NCI-H82 treated with DMSO at 0.1 percent for 48 hours (cell line): ENCODE measurements around the gene SH3BP2.

ENCODE experiments used
- DNase-seq: peaks from one replicate; lab custom pipeline; 2025; ENCODE audit not compliant: unreplicated experiment; lab: John Stamatoyannopoulos, UW

Gene SH3BP2

DNA sequence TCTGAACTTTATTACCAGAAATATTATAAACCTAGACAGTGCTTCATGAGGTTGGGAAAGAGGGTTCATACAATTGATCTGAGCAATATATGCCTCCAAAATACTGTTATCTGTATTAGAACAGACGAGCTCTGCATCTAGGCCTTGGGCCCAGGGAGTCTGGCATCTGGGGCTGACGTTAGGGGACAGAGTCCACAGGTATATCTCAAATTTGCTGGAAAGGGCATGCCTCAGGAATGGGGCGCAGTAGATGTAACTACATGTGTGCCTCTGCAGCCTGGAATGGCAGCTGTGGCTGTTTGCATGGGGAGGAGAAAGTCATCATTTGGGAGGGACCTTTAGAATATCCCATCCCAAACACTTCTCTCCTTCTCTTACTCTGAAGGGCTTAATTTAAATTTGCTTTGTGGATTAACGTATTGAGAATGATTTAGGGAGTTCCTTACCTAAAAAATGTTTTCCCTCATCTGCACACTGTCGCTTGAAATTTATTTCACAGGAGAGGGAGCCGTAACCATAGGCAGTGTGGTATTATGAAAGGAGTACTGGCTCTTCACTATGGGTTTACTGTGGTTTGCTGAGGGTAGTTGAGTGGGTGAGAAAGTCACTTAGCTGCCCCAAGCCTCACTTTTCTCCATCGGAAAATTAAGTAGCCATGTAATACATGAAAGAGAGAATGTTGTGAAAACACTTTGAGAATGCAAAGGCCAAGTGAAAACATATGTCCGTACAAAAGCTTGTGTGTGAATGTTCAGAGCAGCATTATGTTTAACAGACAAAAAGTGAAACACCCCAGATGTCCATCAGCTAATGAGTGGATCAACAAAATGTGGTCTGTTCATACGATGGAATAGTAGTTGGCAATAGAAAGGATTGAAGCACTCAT lies 56.6 kb downstream of the SH3BP2 start:
- DNase-seq = no peak

GRCh38 chr4:2850966-2851798 lies 58.3 kb downstream of the SH3BP2 start:
- no peak for DNase-seq

- DNase-seq = no peak
Measured at GRCh38 chr4:2852481-2852921, 59.6 kb downstream of the SH3BP2 start.

DNA sequence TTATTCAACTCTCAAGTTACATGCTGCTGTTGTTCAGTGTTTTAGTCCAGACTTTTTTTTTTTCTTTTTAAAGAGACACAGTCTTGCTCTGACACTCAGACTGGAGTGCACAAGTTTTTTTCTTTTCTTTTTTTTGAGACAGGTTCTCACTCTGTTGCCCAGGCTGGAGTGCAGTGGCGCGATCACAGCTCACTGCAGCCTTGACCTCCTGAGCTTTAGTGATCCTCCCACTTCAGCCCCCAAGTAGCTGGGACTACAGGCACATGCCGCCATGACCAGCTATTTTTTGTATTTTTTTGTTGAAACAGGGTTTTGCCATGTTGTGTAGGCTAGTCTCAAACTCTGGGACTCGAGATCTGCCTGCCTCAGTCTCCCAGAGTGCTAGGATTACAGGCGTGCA lies 62.7 kb downstream of the SH3BP2 start:
- no peak for DNase-seq

DNA sequence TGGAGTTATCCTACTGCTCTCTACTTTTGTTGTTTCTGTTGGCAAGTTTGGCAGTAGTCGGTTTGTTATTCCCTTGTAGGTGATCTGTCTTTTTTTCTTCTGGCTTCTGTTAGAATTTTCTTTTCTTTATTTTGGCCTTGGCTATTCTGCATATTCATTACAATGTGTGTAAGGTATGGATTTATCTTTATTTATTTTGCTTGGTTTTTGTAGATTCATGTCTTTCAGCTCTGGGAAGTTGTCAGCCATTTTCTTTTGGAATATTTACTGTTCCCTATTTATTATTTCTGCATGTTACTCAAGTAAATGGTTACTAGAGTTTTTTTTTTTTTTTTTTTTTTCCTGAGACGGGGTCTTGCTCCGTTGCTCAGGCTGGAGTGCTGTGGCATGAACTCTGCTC lies 63.4 kb downstream of the SH3BP2 start:
- no peak for DNase-seq

DNA sequence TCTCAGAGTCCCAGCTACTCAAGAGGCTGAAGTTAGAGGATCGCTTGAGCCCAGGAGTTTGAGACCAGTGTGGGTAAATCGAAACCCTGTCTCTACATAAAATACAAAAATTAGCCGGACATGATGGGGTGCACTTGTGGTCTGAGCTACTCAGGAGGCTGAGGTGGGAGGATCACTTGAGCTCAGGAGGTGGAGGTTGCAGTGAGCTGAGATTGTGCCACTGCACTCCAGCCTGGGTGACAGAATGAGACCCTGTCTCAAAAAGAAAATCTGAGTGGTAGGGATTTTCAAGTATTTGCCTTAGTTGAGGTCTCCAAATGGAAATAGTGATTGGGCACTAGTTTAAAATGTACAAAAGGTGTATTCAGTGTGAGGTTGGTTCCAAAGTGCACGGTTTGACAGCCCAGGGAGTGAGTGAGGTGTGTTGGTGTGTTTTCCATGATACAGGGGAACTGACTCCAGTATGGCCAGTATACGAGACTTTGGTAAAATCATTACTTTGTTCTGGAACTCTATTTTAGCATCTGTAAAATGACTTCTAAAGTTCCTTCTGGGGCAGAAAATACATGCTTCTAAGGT lies 64.6 kb downstream of the SH3BP2 start:
- DNase-seq = no peak

DNA sequence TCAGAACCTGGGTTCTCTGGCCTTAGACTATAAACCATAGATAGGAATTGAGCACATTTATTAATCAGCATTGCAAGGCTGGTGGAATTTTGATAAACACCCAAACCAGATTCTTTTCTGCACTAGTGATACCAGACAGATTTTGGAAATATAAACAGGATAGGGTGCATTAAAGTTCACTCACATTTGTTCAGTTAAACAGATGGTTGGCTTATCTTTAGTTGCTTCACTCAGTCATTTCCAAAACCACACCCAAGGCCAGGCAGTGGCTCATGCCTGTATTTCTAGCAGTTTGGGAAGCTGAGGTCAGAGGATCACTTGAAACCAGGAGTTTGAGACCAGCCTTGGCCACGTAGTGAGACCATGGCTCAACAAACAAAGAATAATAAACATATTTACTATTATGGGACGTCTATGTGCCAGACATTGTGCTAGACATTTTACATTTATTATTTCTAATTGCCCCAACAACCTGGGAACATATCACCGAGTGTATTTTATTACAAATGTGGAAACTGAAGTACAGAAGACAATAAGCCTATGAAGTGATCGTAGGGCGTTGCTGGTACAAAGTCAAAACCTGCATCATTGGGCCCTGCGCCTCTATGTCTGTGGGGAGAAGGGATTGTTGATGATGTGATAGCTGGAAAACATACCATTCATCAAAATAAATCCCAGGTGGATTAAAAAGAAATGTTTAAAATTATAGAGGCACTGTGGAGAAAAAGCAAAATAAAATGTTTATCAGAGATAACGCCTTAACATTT lies 65.7 kb downstream of the SH3BP2 start:
- DNase-seq = no peak

GRCh38 chr4:2859514-2859913 lies 66.6 kb downstream of the SH3BP2 start:
- DNase-seq = no peak

DNA sequence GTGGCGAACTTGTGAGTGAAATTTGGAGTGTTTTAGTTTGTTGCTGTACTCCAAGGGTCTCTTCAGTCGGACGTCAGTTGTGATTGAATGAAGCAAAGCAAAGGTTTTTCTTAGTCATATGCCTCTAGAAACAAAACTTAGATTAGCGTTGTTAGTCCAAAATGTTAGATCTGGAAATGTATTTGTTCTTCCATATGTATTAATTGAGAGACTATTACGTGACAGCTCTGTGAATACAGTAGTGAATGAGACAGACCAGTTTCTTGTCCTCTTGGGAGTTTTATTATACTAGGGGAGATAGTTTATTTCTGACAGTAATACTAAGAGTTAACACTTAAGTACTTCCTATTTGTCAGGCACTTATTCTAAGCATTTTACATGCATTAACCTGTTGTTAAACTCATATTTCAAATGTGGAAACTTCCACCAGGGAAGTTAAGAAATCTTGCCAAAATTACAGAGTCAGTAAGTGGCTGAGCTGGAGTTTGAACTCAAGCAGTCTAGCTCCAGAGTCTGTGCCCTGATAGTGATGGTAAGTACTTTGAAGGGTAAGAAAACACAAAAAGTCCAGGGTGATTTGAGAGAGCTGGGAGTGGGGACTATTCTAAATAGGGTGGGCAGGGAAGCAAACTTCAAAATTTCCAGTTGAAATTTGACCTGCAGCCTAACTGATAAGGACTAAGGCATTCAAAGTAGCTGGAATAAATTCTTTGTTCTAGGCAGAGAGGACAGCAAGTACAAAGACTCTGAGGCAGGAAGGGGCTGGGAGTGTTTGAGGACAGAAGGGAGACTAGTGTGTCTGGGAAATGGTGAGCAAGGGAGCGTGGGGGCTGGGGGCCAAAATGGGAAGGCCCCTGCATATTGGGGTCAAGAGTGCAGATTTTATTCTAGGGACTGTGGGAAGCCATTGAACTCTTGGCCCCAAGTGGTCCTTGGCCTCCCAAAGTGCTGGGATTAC lies 67.8 kb downstream of the SH3BP2 start:
- no peak for DNase-seq

- DNase-seq = no peak
Measured at GRCh38 chr4:2861631-2862436, 68.9 kb downstream of the SH3BP2 start.

GRCh38 chr4:2862528-2862927 lies 69.6 kb downstream of the SH3BP2 start:
- no peak for DNase-seq

DNA sequence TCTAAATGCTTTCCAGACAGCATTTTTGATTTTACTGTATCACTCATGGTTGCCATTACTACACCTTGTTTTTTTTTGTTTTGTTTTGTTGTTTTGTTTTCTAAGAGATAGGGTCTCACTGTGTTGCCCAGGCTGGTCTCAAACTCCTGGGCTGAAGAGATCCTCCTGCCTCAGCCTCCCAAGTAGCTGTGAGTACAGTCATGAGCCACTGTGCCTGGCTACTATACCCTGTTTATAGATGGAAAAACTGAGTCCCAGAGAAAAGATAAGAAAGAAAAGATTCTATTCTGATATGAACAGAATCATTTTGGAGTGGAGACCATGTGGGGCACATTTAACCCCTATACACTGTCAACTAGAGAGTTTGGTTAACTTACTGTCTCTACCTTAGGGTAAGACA lies 70.8 kb downstream of the SH3BP2 start:
- no peak for DNase-seq

DNA sequence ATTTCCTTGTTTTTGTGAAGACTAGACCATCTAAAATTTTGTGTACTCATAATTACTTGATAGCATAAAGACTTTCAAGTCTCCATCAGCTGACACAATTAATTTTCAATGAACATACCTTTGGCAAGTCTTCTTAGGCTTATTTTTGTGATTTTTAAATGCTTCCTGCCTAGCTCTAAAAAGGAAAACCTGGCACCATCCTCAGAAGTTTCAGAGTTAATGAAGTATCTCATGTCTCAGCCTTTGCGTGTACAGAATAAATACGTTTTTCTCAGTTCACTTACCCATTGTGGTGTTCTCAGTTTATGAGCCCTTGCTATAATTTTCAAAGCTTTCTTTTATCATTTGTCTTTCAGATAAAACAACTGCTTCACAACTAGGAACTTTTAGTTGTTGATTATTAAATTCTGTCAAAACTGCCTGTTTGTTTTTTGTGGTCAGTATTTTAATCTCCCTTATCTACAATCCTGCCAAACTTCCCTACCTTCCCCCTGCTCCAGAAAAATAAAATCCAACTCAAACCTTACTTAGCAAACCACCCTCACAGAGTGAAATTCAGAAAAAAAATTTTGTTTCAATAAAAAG lies 72.4 kb downstream of the SH3BP2 start:
- no peak for DNase-seq

GRCh38 chr4:2866160-2866861 lies 73.4 kb downstream of the SH3BP2 start:
- no peak for DNase-seq

- DNase-seq = no peak
Measured at GRCh38 chr4:2866891-2867290, 74.0 kb downstream of the SH3BP2 start.

DNA sequence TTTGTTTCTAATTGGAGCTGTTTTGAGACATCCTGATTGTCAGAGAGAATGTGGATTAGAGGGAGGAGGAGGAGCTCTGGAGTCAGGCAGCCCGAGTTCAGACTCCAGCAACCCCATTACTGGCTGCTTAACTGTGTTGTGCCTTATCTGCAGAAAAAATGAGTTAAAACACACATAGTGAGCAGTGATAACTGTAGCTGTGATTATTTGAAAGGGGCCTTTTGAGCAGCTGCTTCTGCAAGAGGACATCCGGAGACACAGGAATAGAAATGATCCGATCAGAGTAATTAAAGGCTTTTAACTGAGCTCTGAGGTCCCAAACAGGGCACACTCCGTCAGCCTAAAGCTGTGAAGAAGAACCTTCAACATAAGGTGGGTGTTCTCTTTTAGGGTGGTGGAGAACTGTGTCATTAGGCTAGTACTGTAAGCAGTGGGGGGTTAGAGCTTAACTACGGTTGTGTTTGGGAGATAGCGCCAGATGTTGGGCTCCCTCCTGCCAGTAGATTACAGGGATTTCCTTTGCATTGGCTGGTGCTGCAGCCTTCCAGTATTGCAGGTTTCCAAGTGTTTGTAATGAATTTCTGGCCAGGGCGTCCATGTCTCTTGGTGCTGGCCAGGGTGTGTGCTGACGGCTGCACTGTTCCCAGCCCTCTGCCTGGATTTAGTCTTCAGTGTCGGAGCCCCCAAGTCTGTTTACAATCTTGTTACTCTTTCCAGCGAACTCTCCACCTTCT lies 75.0 kb downstream of the SH3BP2 start:
- peak; percentile 97 for DNase-seq

GRCh38 chr4:2868877-2869487 lies 76.1 kb downstream of the SH3BP2 start:
- DNase-seq = no peak
